GM12878 (cell line): ENCODE data around the gene TMEM109. TPM values are rescaled to one million over a fixed set of nuclear protein-coding genes. Genes with fewer than 3 reads are reported as not detected.

Source experiments
- BCL3 ChIP-seq: IDR thresholded peaks from 2 replicates; pipeline ENCODE4 v1.6.1; 2011; ENCODE audit warnings: borderline replicate concordance, low read depth, mild to moderate bottlenecking, moderate library complexity, low read length; ENCODE audit not compliant: insufficient read depth, poor library complexity, severe bottlenecking
- EP300 ChIP-seq, 2 experiments: fragments of 150-350 bp in 1 of 2; IDR thresholded peaks; 2 replicates each; pipeline ENCODE4 v1.6.1; 2011 to 2012; ENCODE audit warnings: low read depth in 2 of 2, low read length in 2 of 2, borderline replicate concordance in 1 of 2, improper control_type of control experiment in 1 of 2, inconsistent platforms in 1 of 2; ENCODE audit not compliant: control insufficient read depth in 1 of 2
- FOS ChIP-seq: IDR thresholded peaks from 3 replicates; pipeline ENCODE4 v1.6.1; 2011; ENCODE audit warnings: borderline replicate concordance; ENCODE audit not compliant: insufficient read length; ENCODE audit errors: extremely low read depth
- IKZF1 ChIP-seq: fragments of 450-650 bp; conservative IDR thresholded peaks from 2 replicates; pipeline ENCODE4 v1.6.1; 2017; ENCODE audit warnings: antibody characterized with exemption, mild to moderate bottlenecking
- MEF2B ChIP-seq: fragments of 450-650 bp; IDR thresholded peaks from 2 replicates; pipeline ENCODE4 v1.6.1; 2018; ENCODE audit warnings: mild to moderate bottlenecking, moderate library complexity; ENCODE audit not compliant: partially characterized antibody, poor library complexity, severe bottlenecking
- PBX3 ChIP-seq: IDR thresholded peaks from 2 replicates; pipeline ENCODE4 v1.6.1; 2011; ENCODE audit warnings: mild to moderate bottlenecking, low read depth, low read length, moderate library complexity; ENCODE audit not compliant: insufficient replicate concordance
- RFX5 ChIP-seq: IDR thresholded peaks from 2 replicates; pipeline ENCODE4 v1.6.1; 2011; ENCODE audit warnings: low read depth, low read length, improper control_type of control experiment
- SP1 ChIP-seq: IDR thresholded peaks from one replicate; pipeline ENCODE4 v1.6.1; 2011; ENCODE audit warnings: low read depth, low read length
- TCF12 ChIP-seq: IDR thresholded peaks from 2 replicates; pipeline ENCODE4 v1.6.1; 2011; ENCODE audit warnings: low read depth, mild to moderate bottlenecking, low read length
- polyA plus RNA-seq, 11 experiments: library from polyadenylated mRNA; depleted of rRNA in 4 of 11; unstranded in 6 of 11; stranded (reverse) in 5 of 11; fragments of >200 nt; fragmentation: Nextera tagmentation in 4 of 11; fragmentation: Illumina TruSeq in 1 of 11; extraction: Ambion mirVana in 4 of 11; extraction: Trizol in 1 of 11; gene quantifications; 1 replicate in 1 of 11; 2 replicates in 10 of 11; pipeline versions ENCODE4 v1.2.1 to v1.2.3, GENCODE V29; 2011 to 2016; ENCODE audit warnings: inconsistent platforms in 2 of 11, missing spikeins in 2 of 11, low read depth in 1 of 11
- total RNA-seq, 4 experiments: library from RNA; depleted of rRNA in 3 of 4; stranded (reverse); fragments of >200 nt in 3 of 4; fragmentation: Illumina TruSeq in 1 of 4; extraction: Trizol in 1 of 4; gene quantifications; 2 replicates each; pipeline versions ENCODE4 v1.2.1 to v1.2.3, GENCODE V29; 2013 to 2021

The TMEM109 gene
- total and polyA plus RNA-seq, 10 of the 15 experiments (the other 5 are each of a cell fraction or from before 2014, with no cell fraction given): 21.9 to 199 (median 85.2) TPM

GRCh38 chr11:60944490-60945294 is 30.7 kb downstream of the TMEM109 start (continued):
- TF ChIP-seq TCF12 (no peak), EP300 (IDR thresholded peaks at IDR 0.05; ENCODE audit: borderline replicate concordance in 1 of 2, control insufficient read depth in 1 of 2, low read depth in 2 of 2, low read length in 2 of 2) (no peak), IKZF1 (no peak), FOS (no peak), SP1 (no peak), BCL3 (no peak), RFX5 (no peak), PBX3 (no peak), MEF2B (no peak)
- TF ChIP-seq, all 136 proteins: peak for 7
